ENCODE measurements around the gene CDK2AP2.

GRCh38 chr11:67470337-67471002 is 37.5 kb downstream of the CDK2AP2 start:
- TF ChIP-seq CTCF (IDR thresholded peaks at IDR 0.05), result no peak
- no peak for TF ChIP-seq POLR2AphosphoS5 (IDR thresholded peaks at IDR 0.05)
- no peak for TF ChIP-seq EP300 (IDR thresholded peaks at IDR 0.05)

Measured in upper lobe of left lung (tissue), 4 donors.